Panc1 (cell line): ENCODE results near the gene MRPL50. TPM values are rescaled to one million over a fixed set of nuclear protein-coding genes. Genes with fewer than 3 reads are reported as not detected.
A peak's percentile ranks its signal among the peaks of the same experiment; 100 is the strongest.
"Not testable (repeated sequence)": the region's sequence is repeated elsewhere in the genome, so short reads cannot be mapped to it uniquely, and the experiment has no call there.

Experiments used
- ATAC-seq: fragments of 200-7000 bp; cut with Tn5 transposase; 2 replicates; pipeline ENCODE4 v1.9.1; 2020; ENCODE audit warnings: mild to moderate bottlenecking, moderate library complexity
- BruUV-seq: library from RNA; stranded (reverse); fragments of 400-500 nt; replicated peaks from 2 replicates; lab custom pipeline; 2021; lab: Mats Ljungman, UMichigan
- CTCF ChIA-PET: fragments of 300-600 bp; sonication (Branson Sonifier 250); formaldehyde crosslinking; loops from one replicate; lab custom pipeline; 2022; ENCODE audit warnings: antibody characterized with exemption; lab: Charles Lee
- POLR2A ChIA-PET: fragments of 300-600 bp; sonication (Branson Sonifier 250); formaldehyde crosslinking; loops from one replicate; lab custom pipeline; 2022; ENCODE audit warnings: antibody characterized with exemption; lab: Charles Lee
- DNase-seq: peaks from one replicate; pipeline ENCODE4 v3.0.0-alpha.2; 2010; ENCODE audit warnings: low read depth, low spot score
- H3K27ac ChIP-seq: 2 replicates; pipeline ENCODE4 v1.5.1; 2011; ENCODE audit warnings: mild to moderate bottlenecking, low read length, inconsistent platforms
- H3K27me3 ChIP-seq: fragments of 200-500 bp; sonication (Bioruptor generic); 2 replicates; pipeline ENCODE4 v1.6.0; 2014; ENCODE audit warnings: low read length, inconsistent platforms; ENCODE audit not compliant: control insufficient read depth, insufficient read depth
- H3K36me3 ChIP-seq: fragments of 200-500 bp; sonication (Bioruptor generic); 2 replicates; pipeline ENCODE4 v1.5.1; 2014; ENCODE audit warnings: inconsistent platforms, mild to moderate bottlenecking, low read length, moderate library complexity; ENCODE audit not compliant: control insufficient read depth, insufficient read depth
- H3K4me1 ChIP-seq: 2 replicates; pipeline ENCODE4 v1.5.1; 2011; ENCODE audit warnings: inconsistent platforms, mild to moderate bottlenecking, low read length, moderate library complexity; ENCODE audit not compliant: control insufficient read depth, insufficient read depth
- H3K4me3 ChIP-seq, 2 experiments: 2 replicates each; pipeline ENCODE4 v1.5.1; 2011 to 2012; ENCODE audit warnings: low read depth in 2 of 2, low read length in 2 of 2, mild to moderate bottlenecking in 2 of 2, inconsistent platforms in 1 of 2, moderate library complexity in 1 of 2
- H3K9me3 ChIP-seq: fragments of 200-500 bp; sonication (Bioruptor generic); 2 replicates; pipeline ENCODE4 v1.5.1; 2014; ENCODE audit warnings: low read depth, mild to moderate bottlenecking, inconsistent platforms, low read length, moderate library complexity; ENCODE audit not compliant: control insufficient read depth, insufficient read depth
- POLR2AphosphoS5 ChIP-seq: IDR thresholded peaks from 2 replicates; pipeline ENCODE4 v1.6.1; 2012; ENCODE audit warnings: mild to moderate bottlenecking, low read depth, low read length, moderate library complexity
- SIN3A ChIP-seq: IDR thresholded peaks from 2 replicates; pipeline ENCODE4 v1.6.1; 2012; ENCODE audit warnings: low read depth, mild to moderate bottlenecking, low read length, moderate library complexity, borderline replicate concordance; ENCODE audit not compliant: insufficient read depth
- TCF7L2 ChIP-seq: IDR thresholded peaks from 2 replicates; pipeline ENCODE4 v1.6.1; 2011; ENCODE audit warnings: mild to moderate bottlenecking, low read depth, low read length, inconsistent platforms
- in situ Hi-C: cut with HindIII; loops from 2 replicates; pipeline ENCODE4 v1.10.0; 2016; ENCODE audit warnings: low sequenced_read_pairs, low pct_unique_long_range_greater_than_20kb
- intact Hi-C: fragments of 100-400 bp; cut with micrococcal nuclease; formaldehyde crosslinking; loops from one replicate; pipeline ENCODE4 v1.10.0; 2022; ENCODE audit not compliant: unreplicated experiment
- total RNA-seq: library from RNA; stranded (reverse); gene quantifications from one replicate; pipeline ENCODE4 v1.2.1, GENCODE V29; 2021; ENCODE audit not compliant: unreplicated experiment
- TF ChIP-seq, protein P1 (sequence below): fragments of 450-650 bp; IDR thresholded peaks from 2 replicates; pipeline ENCODE4 v1.5.1; 2017; ENCODE audit warnings: mild to moderate bottlenecking
- TF ChIP-seq, protein P2 (sequence below), 2 experiments: IDR thresholded peaks; 2 replicates each; pipeline ENCODE4 v1.6.1; 2011 to 2012; ENCODE audit warnings: low read depth in 2 of 2, control low read depth in 1 of 2, low read length in 1 of 2, mild to moderate bottlenecking in 1 of 2, moderate library complexity in 1 of 2; ENCODE audit not compliant: insufficient read depth in 1 of 2

The MRPL50 gene
- total RNA-seq, 1 experiment from 2014 or later, result 7.2 TPM

DNA sequence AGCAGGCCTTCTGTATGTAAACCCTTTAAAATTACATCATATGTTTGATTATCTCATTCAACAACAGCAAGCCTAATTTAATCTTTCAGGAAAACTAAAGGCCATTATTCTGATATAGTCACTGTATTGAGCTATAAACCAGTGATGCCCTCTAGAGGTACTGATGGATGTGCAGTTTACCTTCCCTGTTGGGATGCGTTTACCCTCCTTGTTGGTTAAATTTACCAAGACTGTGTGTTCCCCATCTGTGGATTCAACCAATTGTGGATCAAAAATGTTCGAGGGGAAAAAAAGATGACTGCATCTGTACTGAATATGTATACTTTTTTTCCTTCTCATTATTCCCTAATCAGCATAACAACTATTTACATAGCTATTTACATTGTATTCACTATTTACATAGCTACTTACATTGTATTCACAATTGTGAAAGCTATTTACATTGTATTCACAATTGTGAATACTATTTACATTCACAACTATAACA, 9.9 kb downstream of the MRPL50 start:
- BruUV-seq, result no TSS peak
- Histone ChIP-seq H3K27me3 (no peaks in the 10 kb centered on the region), H3K4me1 (no peaks in the 10 kb centered on the region), H3K4me3 (no peak overlapping the region), H3K27ac (no peak overlapping the region), H3K9me3 (peaks cover 9% of the 10 kb centered on the region; the same call in 1 of the 2 replicates), H3K36me3 (peaks cover 13% of the 10 kb centered on the region; the same call in 1 of the 2 replicates)
- intact Hi-C loops (no loop called here), in situ Hi-C loops (no loop called here)
- DNase-seq (no peak), ATAC-seq (no peak)
- TF ChIP-seq, protein P1, sequence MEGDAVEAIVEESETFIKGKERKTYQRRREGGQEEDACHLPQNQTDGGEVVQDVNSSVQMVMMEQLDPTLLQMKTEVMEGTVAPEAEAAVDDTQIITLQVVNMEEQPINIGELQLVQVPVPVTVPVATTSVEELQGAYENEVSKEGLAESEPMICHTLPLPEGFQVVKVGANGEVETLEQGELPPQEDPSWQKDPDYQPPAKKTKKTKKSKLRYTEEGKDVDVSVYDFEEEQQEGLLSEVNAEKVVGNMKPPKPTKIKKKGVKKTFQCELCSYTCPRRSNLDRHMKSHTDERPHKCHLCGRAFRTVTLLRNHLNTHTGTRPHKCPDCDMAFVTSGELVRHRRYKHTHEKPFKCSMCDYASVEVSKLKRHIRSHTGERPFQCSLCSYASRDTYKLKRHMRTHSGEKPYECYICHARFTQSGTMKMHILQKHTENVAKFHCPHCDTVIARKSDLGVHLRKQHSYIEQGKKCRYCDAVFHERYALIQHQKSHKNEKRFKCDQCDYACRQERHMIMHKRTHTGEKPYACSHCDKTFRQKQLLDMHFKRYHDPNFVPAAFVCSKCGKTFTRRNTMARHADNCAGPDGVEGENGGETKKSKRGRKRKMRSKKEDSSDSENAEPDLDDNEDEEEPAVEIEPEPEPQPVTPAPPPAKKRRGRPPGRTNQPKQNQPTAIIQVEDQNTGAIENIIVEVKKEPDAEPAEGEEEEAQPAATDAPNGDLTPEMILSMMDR, result no peak
- TF ChIP-seq POLR2AphosphoS5 (no peak), SIN3A (no peak), TCF7L2 (no peak)
- TF ChIP-seq, protein P2, sequence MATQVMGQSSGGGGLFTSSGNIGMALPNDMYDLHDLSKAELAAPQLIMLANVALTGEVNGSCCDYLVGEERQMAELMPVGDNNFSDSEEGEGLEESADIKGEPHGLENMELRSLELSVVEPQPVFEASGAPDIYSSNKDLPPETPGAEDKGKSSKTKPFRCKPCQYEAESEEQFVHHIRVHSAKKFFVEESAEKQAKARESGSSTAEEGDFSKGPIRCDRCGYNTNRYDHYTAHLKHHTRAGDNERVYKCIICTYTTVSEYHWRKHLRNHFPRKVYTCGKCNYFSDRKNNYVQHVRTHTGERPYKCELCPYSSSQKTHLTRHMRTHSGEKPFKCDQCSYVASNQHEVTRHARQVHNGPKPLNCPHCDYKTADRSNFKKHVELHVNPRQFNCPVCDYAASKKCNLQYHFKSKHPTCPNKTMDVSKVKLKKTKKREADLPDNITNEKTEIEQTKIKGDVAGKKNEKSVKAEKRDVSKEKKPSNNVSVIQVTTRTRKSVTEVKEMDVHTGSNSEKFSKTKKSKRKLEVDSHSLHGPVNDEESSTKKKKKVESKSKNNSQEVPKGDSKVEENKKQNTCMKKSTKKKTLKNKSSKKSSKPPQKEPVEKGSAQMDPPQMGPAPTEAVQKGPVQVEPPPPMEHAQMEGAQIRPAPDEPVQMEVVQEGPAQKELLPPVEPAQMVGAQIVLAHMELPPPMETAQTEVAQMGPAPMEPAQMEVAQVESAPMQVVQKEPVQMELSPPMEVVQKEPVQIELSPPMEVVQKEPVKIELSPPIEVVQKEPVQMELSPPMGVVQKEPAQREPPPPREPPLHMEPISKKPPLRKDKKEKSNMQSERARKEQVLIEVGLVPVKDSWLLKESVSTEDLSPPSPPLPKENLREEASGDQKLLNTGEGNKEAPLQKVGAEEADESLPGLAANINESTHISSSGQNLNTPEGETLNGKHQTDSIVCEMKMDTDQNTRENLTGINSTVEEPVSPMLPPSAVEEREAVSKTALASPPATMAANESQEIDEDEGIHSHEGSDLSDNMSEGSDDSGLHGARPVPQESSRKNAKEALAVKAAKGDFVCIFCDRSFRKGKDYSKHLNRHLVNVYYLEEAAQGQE (IDR thresholded peaks at IDR 0.05; ENCODE audit: insufficient read depth in 1 of 2, low read depth in 2 of 2, low read length in 1 of 2), result no peak
- POLR2A ChIA-PET, result no interaction called here
- CTCF ChIA-PET, result interaction anchor here (0.6 kb wide), 1 partner anchor 78 kb away, joined by 5 read pairs; no protein-coding TSS in a partner anchor

DNA sequence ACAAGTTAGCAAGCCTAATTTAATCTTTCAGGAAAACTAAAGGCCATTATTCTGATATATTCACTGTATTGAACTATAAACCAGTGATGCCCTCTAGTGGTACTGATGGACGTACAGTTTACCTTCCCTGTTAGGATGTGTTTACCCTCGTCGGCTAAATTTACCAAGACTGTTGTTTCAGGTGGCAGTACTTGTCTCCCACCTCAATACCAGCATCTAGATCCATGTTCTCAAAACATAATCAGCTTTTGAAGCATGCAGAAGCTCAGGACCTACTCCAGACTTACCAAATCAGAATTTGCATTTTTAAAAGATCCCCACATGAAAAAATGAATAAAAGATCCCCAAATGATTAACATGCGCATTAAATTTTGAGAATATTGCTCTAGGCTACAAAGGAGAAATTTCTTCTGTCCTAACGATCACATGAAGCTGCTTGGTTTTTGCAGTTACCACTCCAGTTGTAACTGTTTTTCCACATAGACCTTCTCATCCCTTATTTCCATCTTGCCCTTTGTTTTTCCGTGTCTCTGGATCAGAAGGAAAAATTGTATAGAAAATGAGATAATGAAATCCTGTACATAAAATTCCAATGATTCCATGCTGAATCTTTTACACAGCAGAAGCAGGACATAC, 10.4 kb downstream of the MRPL50 start:
- intact Hi-C loops, result no loop called here
- DNase-seq (no peak), ATAC-seq (no peak)
- no peak overlapping the region for H3K4me3 ChIP-seq
- H3K9me3 ChIP-seq, result peaks cover 5% of the 10 kb centered on the region; the same call in 1 of the 2 replicates
- no peaks in the 10 kb centered on the region for H3K4me1 ChIP-seq
- TF ChIP-seq POLR2AphosphoS5 (no peak), TCF7L2 (no peak), SIN3A (no peak)
- TF ChIP-seq, protein P2 (IDR thresholded peaks at IDR 0.05; ENCODE audit: insufficient read depth in 1 of 2, low read depth in 2 of 2, low read length in 1 of 2), result no peak
- TF ChIP-seq, protein P1, result peak; percentile 43; the same call in 1 of the 2 replicates
- no TSS peak for BruUV-seq
- H3K36me3 ChIP-seq, result peaks cover 13% of the 10 kb centered on the region; the same call in 1 of the 2 replicates
- POLR2A ChIA-PET, result no interaction called here
- in situ Hi-C loops, result no loop called here
- no peak overlapping the region for H3K27ac ChIP-seq
- H3K27me3 ChIP-seq, result no peaks in the 10 kb centered on the region
- CTCF ChIA-PET, result no interaction called here

DNA sequence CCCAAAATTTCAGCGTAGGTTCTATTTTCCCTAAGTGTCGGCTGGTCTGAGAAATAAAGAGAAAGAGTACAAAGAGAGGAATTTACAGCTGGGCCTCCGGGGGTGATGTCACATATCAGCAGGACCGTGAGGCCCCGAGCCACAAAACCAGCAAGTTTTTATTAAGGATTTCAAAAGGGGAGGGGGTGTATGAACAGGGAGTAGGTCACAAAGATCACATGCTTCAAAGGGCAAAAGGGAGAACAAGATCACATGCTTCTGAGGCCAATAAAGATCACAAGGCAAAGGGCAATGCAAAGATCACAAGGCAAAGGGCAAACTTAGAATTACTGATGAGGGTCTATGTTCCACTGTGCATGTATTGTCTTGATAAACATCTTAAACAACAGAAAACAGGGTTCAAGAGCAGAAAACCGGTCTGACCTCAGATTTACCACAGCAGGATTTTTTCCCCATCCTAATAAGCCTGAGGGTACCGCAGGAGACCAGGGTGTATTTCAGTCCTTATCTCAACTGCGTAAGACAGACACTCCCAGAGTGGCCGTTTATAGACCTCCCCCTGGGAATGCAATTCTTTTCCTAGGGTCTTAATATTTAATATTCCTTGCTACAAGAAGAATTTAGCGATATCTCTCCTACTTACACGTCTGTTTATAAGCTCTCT, 13.4 kb downstream of the MRPL50 start, which contains the start of gene BAAT:
Gene BAAT (minus strand): TSS at position 134 of the 664 bp plus-strand sequence. CDS start 13,602 bp downstream, outside the sequence.
- H3K9me3 ChIP-seq, POLR2A ChIA-PET, H3K27me3 ChIP-seq, BruUV-seq, H3K27ac ChIP-seq, H3K4me3 ChIP-seq, H3K4me1 ChIP-seq, DNase-seq, in situ Hi-C loops, CTCF ChIA-PET, ATAC-seq, intact Hi-C loops: not testable (repeated sequence)
- peaks cover 13% of the 10 kb centered on the region; the same call in 1 of the 2 replicates for H3K36me3 ChIP-seq
